Sigmoid colon (tissue), 3 donors: Measurements from ENCODE around the gene NAGPA.
"Not testable (repeated sequence)": the region's sequence is repeated elsewhere in the genome, so short reads cannot be mapped to it uniquely, and the experiment has no call there.

Experiments used
- POLR2A ChIP-seq, 2 donors: fragments of 450-650 bp; IDR thresholded peaks; one replicate each; pipeline ENCODE4 v1.6.1; 2016; ENCODE audit warnings: antibody characterized with exemption in 2 of 2, mild to moderate bottlenecking in 2 of 2, moderate library complexity in 2 of 2
- TF ChIP-seq, protein P1 (sequence below), 4 experiments: fragments of 450-650 bp in 3 of 4; fragments of 200-600 bp in 1 of 4; IDR thresholded peaks; one replicate each; pipeline ENCODE4 v1.5.1; 2016 to 2019; ENCODE audit warnings: antibody characterized with exemption in 4 of 4, mild to moderate bottlenecking in 3 of 4, moderate library complexity in 2 of 4

DNA sequence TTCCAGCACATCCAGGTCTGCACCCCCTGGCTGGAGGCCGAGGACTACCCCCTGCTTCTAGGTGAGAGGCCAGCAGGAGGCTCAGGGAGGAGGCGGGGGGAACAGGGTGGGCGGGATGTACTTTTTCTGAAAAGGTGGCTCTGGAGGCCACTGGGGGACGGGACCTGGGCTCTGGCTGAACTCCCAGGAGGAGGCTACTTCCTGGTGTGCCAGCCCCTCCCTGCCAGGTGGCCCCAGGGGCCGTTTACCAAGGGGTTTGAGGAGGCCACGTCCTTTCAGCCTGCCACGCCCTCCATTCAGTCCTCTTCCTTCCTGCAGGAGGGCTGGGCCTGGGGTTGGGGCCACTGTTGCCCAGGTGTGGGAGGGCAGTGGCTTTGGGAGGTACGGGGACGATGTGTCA, 47.3 kb upstream of the NAGPA start:
- TF ChIP-seq, protein P1, sequence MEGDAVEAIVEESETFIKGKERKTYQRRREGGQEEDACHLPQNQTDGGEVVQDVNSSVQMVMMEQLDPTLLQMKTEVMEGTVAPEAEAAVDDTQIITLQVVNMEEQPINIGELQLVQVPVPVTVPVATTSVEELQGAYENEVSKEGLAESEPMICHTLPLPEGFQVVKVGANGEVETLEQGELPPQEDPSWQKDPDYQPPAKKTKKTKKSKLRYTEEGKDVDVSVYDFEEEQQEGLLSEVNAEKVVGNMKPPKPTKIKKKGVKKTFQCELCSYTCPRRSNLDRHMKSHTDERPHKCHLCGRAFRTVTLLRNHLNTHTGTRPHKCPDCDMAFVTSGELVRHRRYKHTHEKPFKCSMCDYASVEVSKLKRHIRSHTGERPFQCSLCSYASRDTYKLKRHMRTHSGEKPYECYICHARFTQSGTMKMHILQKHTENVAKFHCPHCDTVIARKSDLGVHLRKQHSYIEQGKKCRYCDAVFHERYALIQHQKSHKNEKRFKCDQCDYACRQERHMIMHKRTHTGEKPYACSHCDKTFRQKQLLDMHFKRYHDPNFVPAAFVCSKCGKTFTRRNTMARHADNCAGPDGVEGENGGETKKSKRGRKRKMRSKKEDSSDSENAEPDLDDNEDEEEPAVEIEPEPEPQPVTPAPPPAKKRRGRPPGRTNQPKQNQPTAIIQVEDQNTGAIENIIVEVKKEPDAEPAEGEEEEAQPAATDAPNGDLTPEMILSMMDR (IDR thresholded peaks at IDR 0.05), result not testable (repeated sequence)
- TF ChIP-seq POLR2A (IDR thresholded peaks at IDR 0.05), result not testable (repeated sequence)
